A673 (cell line): ENCODE data around the gene MGAT4A. TPM values are rescaled to one million over a fixed set of nuclear protein-coding genes. Genes with fewer than 3 reads are reported as not detected.

Source experiments
- BruUV-seq: library from RNA; stranded (reverse); fragments of 400-500 nt; replicated peaks from 2 replicates; lab custom pipeline; 2021; lab: Mats Ljungman, UMichigan
- CTCF ChIA-PET: fragments of 300-600 bp; sonication (Branson Sonifier 250); formaldehyde crosslinking; loops from one replicate; lab custom pipeline; 2022; ENCODE audit warnings: antibody characterized with exemption; lab: Charles Lee
- POLR2A ChIA-PET: fragments of 300-600 bp; sonication (Branson Sonifier 250); formaldehyde crosslinking; loops from one replicate; lab custom pipeline; 2022; ENCODE audit warnings: antibody characterized with exemption; ENCODE audit not compliant: low non-redundant PET; lab: Charles Lee
- DNase-seq: peaks from one replicate; pipeline ENCODE4 v3.0.0-alpha.2; 2015; ENCODE audit warnings: low spot score
- H3K27ac ChIP-seq: fragments of 200-600 bp; sonication (generic); 2 replicates; pipeline ENCODE4 v1.5.1; 2016; ENCODE audit warnings: mixed run types, low read depth, mild to moderate bottlenecking, mixed read lengths, antibody characterized with exemption, low read length; ENCODE audit not compliant: poor library complexity, severe bottlenecking
- H3K27me3 ChIP-seq: fragments of 200-600 bp; sonication (generic); replicated peaks from 2 replicates; pipeline ENCODE4 v1.6.1; 2017; ENCODE audit warnings: mixed run types, low read depth, mild to moderate bottlenecking, mixed read lengths, antibody characterized with exemption, low read length; ENCODE audit not compliant: insufficient read depth, poor library complexity
- H3K36me3 ChIP-seq: fragments of 200-600 bp; sonication (generic); 2 replicates; pipeline ENCODE4 v1.6.1; 2016; ENCODE audit warnings: mixed run types, mild to moderate bottlenecking, mixed read lengths, antibody characterized with exemption, low read length; ENCODE audit not compliant: insufficient read depth, poor library complexity, severe bottlenecking
- H3K4me1 ChIP-seq: fragments of 200-600 bp; sonication (generic); 2 replicates; pipeline ENCODE4 v1.6.1; 2017; ENCODE audit warnings: mixed run types, mild to moderate bottlenecking, mixed read lengths, antibody characterized with exemption, low read length; ENCODE audit not compliant: insufficient read depth, poor library complexity, severe bottlenecking
- H3K4me3 ChIP-seq: fragments of 200-600 bp; sonication (generic); 2 replicates; pipeline ENCODE4 v1.5.1; 2016; ENCODE audit warnings: low read depth, mixed run types, mild to moderate bottlenecking, mixed read lengths, low read length; ENCODE audit not compliant: poor library complexity, severe bottlenecking
- H3K9me3 ChIP-seq: fragments of 200-600 bp; sonication (generic); 2 replicates; pipeline ENCODE4 v1.6.1; 2016; ENCODE audit warnings: mixed run types, low read depth, mild to moderate bottlenecking, mixed read lengths, antibody characterized with exemption, low read length; ENCODE audit not compliant: poor library complexity, severe bottlenecking
- EZH2 ChIP-seq: fragments of 200-600 bp; sonication (generic); IDR thresholded peaks from 2 replicates; pipeline ENCODE4 v1.6.1; 2017; ENCODE audit warnings: borderline replicate concordance, low read depth, mild to moderate bottlenecking, mixed read lengths, antibody characterized with exemption, low read length; ENCODE audit not compliant: poor library complexity, severe bottlenecking
- intact Hi-C: fragments of 100-400 bp; cut with micrococcal nuclease; formaldehyde crosslinking; loops from one replicate; pipeline ENCODE4 v1.10.0; 2022; ENCODE audit not compliant: unreplicated experiment
- total RNA-seq: library from RNA; stranded (reverse); gene quantifications from 2 replicates; pipeline ENCODE4 v1.2.3, GENCODE V29; 2021
- TF ChIP-seq, protein P1 (sequence below): fragments of 300-800, 200-600 bp; sonication (generic); conservative IDR thresholded peaks from 2 replicates; pipeline ENCODE4 v1.5.1; 2017; ENCODE audit warnings: low read depth, mild to moderate bottlenecking, antibody characterized with exemption, low read length, moderate library complexity, mixed read lengths

Gene MGAT4A
- total RNA-seq, 1 experiment from 2014 or later: 0.09 TPM

GRCh38 chr2:98775146-98775986 lies 44.4 kb upstream of the MGAT4A start:
- Histone ChIP-seq H3K4me3 (no peak overlapping the region), H3K4me1 (no peaks in the 10 kb centered on the region), H3K9me3 (no peaks in the 10 kb centered on the region), H3K27ac (no peak overlapping the region), H3K27me3 (peaks cover 4% of the 10 kb centered on the region), H3K36me3 (no peaks in the 10 kb centered on the region)
- DNase-seq: peak; percentile 4
- POLR2A ChIA-PET: no interaction called here
- BruUV-seq: no TSS peak
- no peak for TF ChIP-seq EZH2
- TF ChIP-seq, protein P1, sequence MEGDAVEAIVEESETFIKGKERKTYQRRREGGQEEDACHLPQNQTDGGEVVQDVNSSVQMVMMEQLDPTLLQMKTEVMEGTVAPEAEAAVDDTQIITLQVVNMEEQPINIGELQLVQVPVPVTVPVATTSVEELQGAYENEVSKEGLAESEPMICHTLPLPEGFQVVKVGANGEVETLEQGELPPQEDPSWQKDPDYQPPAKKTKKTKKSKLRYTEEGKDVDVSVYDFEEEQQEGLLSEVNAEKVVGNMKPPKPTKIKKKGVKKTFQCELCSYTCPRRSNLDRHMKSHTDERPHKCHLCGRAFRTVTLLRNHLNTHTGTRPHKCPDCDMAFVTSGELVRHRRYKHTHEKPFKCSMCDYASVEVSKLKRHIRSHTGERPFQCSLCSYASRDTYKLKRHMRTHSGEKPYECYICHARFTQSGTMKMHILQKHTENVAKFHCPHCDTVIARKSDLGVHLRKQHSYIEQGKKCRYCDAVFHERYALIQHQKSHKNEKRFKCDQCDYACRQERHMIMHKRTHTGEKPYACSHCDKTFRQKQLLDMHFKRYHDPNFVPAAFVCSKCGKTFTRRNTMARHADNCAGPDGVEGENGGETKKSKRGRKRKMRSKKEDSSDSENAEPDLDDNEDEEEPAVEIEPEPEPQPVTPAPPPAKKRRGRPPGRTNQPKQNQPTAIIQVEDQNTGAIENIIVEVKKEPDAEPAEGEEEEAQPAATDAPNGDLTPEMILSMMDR: no peak
- CTCF ChIA-PET: no interaction called here
- intact Hi-C loops: no loop called here

DNA sequence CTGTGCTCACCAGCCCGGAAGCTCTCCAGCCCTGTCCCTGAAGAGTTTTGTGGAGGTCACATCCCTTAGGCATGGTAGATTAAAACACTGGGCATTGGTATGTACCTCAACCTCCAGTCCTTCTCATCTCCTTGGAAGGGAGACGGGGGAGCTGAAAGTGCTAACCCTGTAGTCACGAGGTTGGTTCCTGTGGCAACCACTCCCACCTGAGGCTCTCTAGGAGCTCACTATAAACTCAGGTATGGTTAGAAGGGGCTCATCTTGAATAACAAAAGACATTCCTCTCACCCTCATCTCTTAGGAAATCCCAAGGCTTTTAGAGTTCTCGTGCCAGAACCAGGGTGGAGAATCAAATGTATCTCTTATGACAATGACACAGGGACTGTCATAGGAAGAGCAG lies 43.0 kb upstream of the MGAT4A start:
- intact Hi-C loops: no loop called here

GRCh38 chr2:98773169-98773568 lies 42.2 kb upstream of the MGAT4A start:
- H3K36me3 ChIP-seq: no peaks in the 10 kb centered on the region
- no peaks in the 10 kb centered on the region for H3K9me3 ChIP-seq
- no TSS peak for BruUV-seq
- CTCF ChIA-PET: no interaction called here
- peaks cover 4% of the 10 kb centered on the region for H3K27me3 ChIP-seq
- no peak overlapping the region for H3K4me3 ChIP-seq
- no peaks in the 10 kb centered on the region for H3K4me1 ChIP-seq
- no peak overlapping the region for H3K27ac ChIP-seq
- no peak for DNase-seq
- TF ChIP-seq, protein P1: no peak
- no peak for TF ChIP-seq EZH2
- POLR2A ChIA-PET: no interaction called here
- intact Hi-C loops: no loop called here

More for the DNA sequence above, 43.0 kb upstream of the MGAT4A start:
- no peak for DNase-seq
- TF ChIP-seq EZH2: no peak
- TF ChIP-seq, protein P1: no peak
- peaks cover 4% of the 10 kb centered on the region for H3K27me3 ChIP-seq
- no peaks in the 10 kb centered on the region for H3K9me3 ChIP-seq
- H3K4me3 ChIP-seq: no peak overlapping the region
- ChIA-PET POLR2A (no interaction called here), CTCF (no interaction called here)
- H3K36me3 ChIP-seq: no peaks in the 10 kb centered on the region
- H3K27ac ChIP-seq: no peak overlapping the region
- BruUV-seq: no TSS peak
- no peaks in the 10 kb centered on the region for H3K4me1 ChIP-seq
